ENCODE data around the gene SMO. TPM values are rescaled to one million over a fixed set of nuclear protein-coding genes. Genes with fewer than 3 reads are reported as not detected.

Gene SMO
- total RNA-seq, 1 donor from 2014 or later, result 20.1 TPM

DNA sequence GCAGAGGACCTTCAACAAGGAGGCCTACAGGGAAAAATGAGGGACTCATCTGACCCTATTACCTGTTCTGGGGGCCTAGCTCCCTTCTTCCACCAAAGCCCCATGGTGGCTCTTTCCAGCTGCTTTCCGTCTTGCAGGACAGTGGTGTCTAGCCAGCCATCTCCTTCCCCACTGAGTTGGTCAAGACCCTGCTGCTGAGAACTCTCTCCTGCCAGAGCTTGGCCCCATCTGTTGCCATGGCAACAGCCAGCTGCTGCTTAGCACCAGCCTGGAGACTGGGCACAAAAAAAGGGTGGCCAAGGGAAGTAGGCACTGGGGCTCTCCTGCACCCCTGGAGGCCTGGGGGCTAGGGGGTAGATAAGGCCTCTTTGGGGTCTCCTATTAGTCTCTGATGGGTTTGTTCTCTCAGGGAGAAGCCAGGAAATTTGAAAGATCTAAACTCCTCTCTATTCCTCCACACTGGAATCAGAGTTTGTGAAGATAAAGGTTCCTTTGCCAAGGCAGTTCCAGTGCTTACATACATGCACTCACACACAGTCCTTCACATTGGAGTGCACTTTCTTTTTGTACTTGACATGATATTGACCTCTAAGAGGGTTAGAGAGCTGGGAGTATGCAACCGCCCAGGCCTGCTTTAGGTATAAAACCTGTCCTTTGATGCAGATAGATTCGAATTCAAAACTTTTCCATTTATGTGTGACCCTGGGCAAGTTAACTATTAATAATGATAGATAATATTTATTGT is 28.1 kb upstream of the SMO start:
- Histone ChIP-seq H3K36me3 (ENCODE audit: control insufficient read depth, insufficient read depth, low read length) (no peaks in the 10 kb centered on the region), H3K27me3 (ENCODE audit: control insufficient read depth, insufficient read depth, low read length) (no peaks in the 10 kb centered on the region), H3K4me3 (ENCODE audit: low read depth, low read length) (no peak overlapping the region)
- no peak for DNase-seq (ENCODE audit: low read depth)
- TF ChIP-seq, protein P1, sequence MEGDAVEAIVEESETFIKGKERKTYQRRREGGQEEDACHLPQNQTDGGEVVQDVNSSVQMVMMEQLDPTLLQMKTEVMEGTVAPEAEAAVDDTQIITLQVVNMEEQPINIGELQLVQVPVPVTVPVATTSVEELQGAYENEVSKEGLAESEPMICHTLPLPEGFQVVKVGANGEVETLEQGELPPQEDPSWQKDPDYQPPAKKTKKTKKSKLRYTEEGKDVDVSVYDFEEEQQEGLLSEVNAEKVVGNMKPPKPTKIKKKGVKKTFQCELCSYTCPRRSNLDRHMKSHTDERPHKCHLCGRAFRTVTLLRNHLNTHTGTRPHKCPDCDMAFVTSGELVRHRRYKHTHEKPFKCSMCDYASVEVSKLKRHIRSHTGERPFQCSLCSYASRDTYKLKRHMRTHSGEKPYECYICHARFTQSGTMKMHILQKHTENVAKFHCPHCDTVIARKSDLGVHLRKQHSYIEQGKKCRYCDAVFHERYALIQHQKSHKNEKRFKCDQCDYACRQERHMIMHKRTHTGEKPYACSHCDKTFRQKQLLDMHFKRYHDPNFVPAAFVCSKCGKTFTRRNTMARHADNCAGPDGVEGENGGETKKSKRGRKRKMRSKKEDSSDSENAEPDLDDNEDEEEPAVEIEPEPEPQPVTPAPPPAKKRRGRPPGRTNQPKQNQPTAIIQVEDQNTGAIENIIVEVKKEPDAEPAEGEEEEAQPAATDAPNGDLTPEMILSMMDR (IDR thresholded peaks at IDR 0.05; ENCODE audit: insufficient read depth, low read length, poor library complexity, severe bottlenecking), result no peak

DNA sequence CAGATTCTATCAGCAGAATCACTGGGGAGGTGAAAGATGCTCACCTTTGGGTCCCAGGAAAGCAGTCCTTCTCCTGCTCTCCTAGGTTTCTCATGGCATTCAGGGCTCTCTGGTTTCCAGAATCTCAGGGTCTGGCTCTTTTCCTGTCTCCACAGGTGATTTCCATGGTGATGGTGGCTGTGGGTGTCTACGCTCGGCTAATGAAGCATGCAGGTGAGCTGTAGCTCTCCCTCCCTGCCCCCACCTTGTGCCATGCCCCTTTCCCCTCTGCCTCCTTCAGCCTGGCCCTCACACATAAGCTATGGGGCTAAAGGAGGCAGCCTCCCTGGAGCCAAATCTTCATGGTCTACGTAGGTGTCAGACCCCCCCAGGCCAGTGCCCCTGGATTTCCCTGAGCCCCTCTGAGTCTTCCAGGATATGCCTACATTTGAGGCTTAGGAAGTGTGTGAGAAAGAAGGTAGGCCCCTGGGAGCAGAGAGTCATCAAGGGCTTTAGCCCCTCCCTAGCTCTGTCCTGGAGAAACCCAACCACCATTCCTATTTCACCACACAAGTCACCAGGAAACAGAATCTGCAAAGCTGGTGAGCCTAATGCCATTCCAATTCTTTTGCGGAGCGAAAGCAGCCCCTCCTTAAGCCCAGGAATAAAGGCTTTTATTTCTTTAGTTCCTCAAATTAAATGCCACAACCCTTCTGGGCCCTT is 26.8 kb upstream of the SMO start:
- TF ChIP-seq, protein P1 (IDR thresholded peaks at IDR 0.05; ENCODE audit: insufficient read depth, low read length, poor library complexity, severe bottlenecking), result no peak
- no peak overlapping the region for H3K4me3 ChIP-seq (ENCODE audit: low read depth, low read length)
- H3K27me3 ChIP-seq (ENCODE audit: control insufficient read depth, insufficient read depth, low read length), result no peaks in the 10 kb centered on the region
- H3K36me3 ChIP-seq (ENCODE audit: control insufficient read depth, insufficient read depth, low read length), result no peaks in the 10 kb centered on the region
- DNase-seq (ENCODE audit: low read depth), result peak; percentile 10

- TF ChIP-seq, protein P1 (IDR thresholded peaks at IDR 0.05; ENCODE audit: insufficient read depth, low read length, poor library complexity, severe bottlenecking), result no peak
- no peak for DNase-seq (ENCODE audit: low read depth)
- H3K4me3 ChIP-seq (ENCODE audit: low read depth, low read length), result no peak overlapping the region
- H3K27me3 ChIP-seq (ENCODE audit: control insufficient read depth, insufficient read depth, low read length), result no peaks in the 10 kb centered on the region
- H3K36me3 ChIP-seq (ENCODE audit: control insufficient read depth, insufficient read depth, low read length), result no peaks in the 10 kb centered on the region
Observed at GRCh38 chr7:129162732-129163131, 25.7 kb upstream of the SMO start.

GRCh38 chr7:129163875-129164544 is 24.4 kb upstream of the SMO start:
- TF ChIP-seq, protein P1 (IDR thresholded peaks at IDR 0.05; ENCODE audit: insufficient read depth, low read length, poor library complexity, severe bottlenecking), result peak; percentile 83
- Histone ChIP-seq H3K27me3 (ENCODE audit: control insufficient read depth, insufficient read depth, low read length) (no peaks in the 10 kb centered on the region), H3K36me3 (ENCODE audit: control insufficient read depth, insufficient read depth, low read length) (no peaks in the 10 kb centered on the region), H3K4me3 (ENCODE audit: low read depth, low read length) (no peak overlapping the region)
- peak; percentile 16 for DNase-seq (ENCODE audit: low read depth)

GRCh38 chr7:129166745-129167144 is 21.7 kb upstream of the SMO start:
- no peak overlapping the region for H3K4me3 ChIP-seq (ENCODE audit: low read depth, low read length)
- TF ChIP-seq, protein P1 (IDR thresholded peaks at IDR 0.05; ENCODE audit: insufficient read depth, low read length, poor library complexity, severe bottlenecking), result no peak
- no peaks in the 10 kb centered on the region for H3K36me3 ChIP-seq (ENCODE audit: control insufficient read depth, insufficient read depth, low read length)
- DNase-seq (ENCODE audit: low read depth), result no peak
- H3K27me3 ChIP-seq (ENCODE audit: control insufficient read depth, insufficient read depth, low read length), result no peaks in the 10 kb centered on the region

Measured in kidney epithelial cell (primary cell).